ENCODE measurements around the gene ADAM17.
"Not testable (repeated sequence)": the region's sequence is repeated elsewhere in the genome, so short reads cannot be mapped to it uniquely, and the experiment has no call there.

The ADAM17 gene

GRCh38 chr2:9565436-9566153 is 10.0 kb upstream of the ADAM17 start:
- DNase-seq (ENCODE audit: low spot score): peak; percentile 82

GRCh38 chr2:9560628-9561027 is 5.0 kb upstream of the ADAM17 start:
- DNase-seq (ENCODE audit: low spot score): no peak

DNA sequence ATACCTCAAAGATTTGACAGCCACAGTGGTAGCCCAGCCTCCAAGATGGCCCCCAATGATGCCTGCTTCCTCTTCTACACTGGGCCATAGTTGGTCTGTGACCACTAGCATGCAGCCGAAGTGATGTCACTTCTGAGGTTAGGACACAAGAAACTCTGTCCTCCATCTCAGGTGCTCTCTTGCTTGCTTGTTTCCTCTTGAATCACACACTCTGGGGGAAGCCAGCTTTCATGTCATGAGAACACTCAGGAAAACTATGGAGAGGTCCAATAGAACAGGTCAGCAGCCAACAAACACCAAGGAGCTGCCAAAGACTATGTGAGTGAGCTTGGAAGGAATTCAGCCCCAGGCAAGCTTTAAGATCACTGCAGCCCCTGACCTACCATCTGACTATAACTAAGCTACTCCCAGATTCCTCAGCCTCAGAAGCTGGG is 3.3 kb upstream of the ADAM17 start:
- peak; percentile 41 for DNase-seq (ENCODE audit: low spot score)

GRCh38 chr2:9556121-9556743 is 602 bp upstream of the ADAM17 start:
- DNase-seq (ENCODE audit: low spot score): no peak

DNA sequence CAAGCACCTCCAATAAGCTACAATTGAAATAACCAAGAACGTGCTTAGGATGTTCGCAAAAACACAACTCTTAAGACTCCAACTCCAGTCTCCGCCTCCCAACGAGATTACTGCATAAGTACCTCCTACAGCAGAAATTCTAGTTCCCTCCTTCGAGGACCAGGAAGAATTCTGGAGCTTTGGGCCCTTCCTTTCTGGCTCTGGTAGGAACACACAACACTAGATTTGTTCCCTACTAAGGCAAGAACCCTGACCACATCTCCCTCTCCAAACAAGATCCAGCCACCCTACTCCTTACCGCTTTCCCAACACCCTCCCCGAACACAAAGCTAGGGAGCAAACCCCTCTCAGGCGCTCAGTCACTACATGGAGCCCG is 721 bp downstream of the ADAM17 start:
- DNase-seq (ENCODE audit: low spot score): no peak

- DNase-seq (ENCODE audit: low spot score): peak; percentile 39
Observed at GRCh38 chr2:9552219-9553178, 3.1 kb downstream of the ADAM17 start.

DNA sequence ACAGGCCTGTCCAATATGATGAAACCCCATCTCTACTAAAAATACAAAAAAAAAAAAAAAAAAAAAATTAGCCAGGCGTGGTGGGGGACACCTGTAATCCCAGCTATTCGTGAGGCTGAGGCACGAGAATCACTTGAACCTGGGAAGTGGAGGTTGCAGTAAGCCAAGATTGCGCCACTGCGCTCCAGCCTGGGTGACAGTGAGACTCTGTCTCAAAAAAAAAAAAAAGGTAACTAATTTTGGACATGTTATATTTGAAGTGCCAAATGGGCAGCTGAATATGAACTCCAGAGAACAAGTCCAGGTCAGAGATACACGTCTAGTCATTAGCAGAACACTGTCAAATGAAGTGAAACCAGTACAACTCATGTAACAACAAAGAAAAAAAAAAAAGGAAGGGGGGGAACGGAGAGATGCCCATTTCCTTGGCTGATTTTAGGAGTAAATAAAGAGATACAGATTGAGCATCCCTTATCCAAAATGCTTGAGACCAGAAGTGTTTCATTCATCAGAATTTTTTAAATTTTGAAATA is 4.7 kb downstream of the ADAM17 start:
- DNase-seq (ENCODE audit: low spot score): not testable (repeated sequence)

DNA sequence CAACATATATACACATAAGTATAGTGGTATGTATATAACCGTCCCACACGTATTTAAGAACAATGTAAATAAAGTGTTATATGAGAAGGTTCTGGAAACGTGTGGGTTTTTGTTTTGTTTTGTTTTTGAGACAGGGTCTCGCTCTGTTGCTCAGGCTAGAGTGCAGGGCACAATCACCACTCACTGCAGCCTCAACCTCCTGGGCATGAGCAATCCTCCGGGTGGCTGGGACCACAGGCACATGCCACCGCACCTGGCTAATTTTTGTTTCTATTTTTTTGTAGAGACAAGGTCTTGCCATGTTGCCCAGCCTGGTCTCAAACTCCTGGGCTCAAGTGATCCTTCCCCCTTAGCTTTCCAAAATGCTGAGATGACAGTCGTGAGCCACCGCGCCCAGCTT is 6.2 kb downstream of the ADAM17 start:
- no peak for DNase-seq (ENCODE audit: low spot score)

DNA sequence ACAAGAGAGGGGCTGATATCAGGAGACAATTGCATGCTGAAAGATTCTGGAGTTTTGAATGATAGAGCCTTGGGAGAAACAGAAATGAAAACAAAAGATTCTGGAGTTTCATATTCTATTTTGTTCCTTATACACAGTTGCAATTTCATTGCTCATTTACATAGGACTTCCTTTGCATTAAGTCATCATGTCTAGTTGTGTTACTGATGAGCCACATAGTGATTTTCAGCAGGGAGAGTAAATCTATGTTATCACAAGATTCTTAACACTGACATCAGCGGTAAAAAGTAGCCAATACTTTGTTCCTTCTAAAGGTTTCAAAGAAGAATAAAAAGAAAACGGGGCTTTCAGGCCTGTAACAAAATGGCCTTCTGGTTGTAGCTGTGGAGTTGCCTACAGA is 7.1 kb downstream of the ADAM17 start:
- DNase-seq (ENCODE audit: low spot score): no peak

GRCh38 chr2:9547262-9547991 is 8.2 kb downstream of the ADAM17 start:
- no peak for DNase-seq (ENCODE audit: low spot score)

DNA sequence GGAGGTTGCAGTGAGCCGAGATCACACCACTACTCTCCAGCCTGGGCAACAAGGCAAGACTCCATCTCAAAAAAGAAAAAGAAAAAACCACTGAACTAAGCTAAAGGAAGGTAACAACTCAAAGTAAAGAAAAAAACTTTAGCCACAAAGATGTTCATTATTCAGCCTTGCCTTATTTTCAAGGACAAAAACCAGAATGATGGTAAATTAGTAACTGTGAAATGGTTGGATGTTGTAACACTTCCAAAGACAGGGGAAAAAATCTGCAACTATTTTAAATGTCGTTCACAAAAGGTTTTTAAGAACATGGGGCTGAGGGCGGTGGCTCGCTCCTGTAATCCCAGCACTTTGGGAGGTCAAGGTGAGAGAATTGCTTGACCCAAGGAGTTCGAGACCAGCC is 10.1 kb downstream of the ADAM17 start:
- DNase-seq (ENCODE audit: low spot score): no peak

DNA sequence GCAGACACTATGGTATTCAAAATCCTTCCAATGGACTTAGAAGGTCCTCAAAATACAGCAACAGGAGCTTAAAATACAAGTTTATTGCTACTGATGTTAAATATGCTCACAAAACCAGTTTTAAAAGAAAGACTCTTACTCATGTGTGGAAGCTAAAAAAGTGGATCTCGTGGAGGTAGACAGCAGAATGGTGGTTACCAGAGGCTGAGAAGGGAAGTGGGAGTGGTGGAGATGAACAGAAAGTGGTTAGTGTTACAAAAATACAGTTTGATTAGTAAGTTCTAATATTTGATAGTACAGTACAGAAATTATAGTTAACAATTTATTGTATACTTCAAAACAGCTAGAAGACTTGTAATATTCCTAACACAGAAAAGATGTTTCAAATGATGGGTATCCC is 12.1 kb downstream of the ADAM17 start:
- no peak for DNase-seq (ENCODE audit: low spot score)

GRCh38 chr2:9539531-9539930 is 16.1 kb downstream of the ADAM17 start:
- DNase-seq (ENCODE audit: low spot score): no peak

GRCh38 chr2:9538000-9538507 is 17.6 kb downstream of the ADAM17 start:
- no peak for DNase-seq (ENCODE audit: low spot score)

GRCh38 chr2:9536504-9536903 is 19.1 kb downstream of the ADAM17 start:
- DNase-seq (ENCODE audit: low spot score): no peak

GRCh38 chr2:9535177-9535576 is 20.5 kb downstream of the ADAM17 start:
- no peak for DNase-seq (ENCODE audit: low spot score)

GRCh38 chr2:9533663-9534062 is 22.0 kb downstream of the ADAM17 start:
- no peak for DNase-seq (ENCODE audit: low spot score)

DNA sequence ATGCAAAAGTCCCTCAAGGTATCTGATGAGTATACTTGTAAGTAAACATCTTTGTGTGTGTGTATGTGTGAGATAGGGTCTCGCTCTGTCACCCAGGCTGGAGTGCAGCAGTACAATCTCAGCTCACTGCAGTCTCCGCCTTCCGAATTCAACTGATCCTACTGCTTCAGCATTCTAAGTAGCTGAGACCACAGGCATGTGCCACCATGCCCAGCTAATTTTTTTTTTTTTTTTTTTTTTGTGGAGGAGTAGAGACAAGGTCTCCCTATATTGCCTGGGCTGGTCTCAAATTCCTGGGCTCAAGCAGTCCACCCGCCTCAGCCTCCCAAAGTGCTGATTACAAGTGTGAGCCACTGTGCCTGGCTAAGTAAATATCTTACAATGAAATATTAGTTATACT is 23.2 kb downstream of the ADAM17 start:
- no peak for DNase-seq (ENCODE audit: low spot score)

DNA sequence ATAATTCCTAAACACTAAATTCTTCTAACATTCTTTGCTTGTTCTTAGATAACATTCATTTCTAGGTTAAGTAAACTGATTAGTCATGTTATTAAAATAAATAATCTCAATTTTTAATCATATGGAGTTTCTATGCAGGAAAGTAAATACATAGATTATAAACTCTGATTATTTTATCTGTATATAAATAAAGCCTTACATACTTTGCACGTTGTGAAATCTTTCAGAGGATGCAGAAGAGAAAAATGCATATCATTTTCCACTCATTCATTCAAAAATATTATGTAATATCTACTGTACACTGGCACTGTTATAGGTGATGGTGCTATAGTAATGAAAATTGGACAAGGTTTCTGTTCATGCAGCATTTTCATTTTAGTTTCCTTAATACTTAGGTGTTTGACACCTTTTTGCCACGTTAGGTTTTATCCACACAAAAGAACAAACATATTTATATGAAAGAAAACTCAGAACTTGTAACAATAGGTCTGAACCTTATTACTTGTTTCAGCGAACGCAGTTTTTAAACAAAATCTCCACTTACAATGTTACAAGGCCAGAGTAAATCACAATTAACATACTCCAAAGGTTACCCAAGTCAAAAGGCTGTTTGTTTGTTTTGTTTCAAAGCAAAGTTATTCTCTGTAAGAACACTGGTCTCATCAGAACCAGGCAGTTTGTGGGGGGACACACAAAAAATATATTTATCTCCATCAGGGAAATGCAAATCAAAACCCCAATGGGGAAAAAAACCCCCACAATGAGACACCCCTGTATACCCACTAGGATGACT is 27.4 kb downstream of the ADAM17 start:
- no peak for DNase-seq (ENCODE audit: low spot score)

GRCh38 chr2:9525266-9525665 is 30.4 kb downstream of the ADAM17 start:
- DNase-seq (ENCODE audit: low spot score): no peak

GRCh38 chr2:9524291-9524690 is 31.3 kb downstream of the ADAM17 start:
- DNase-seq (ENCODE audit: low spot score): no peak

All from AG08396 (cell line).